Neuron (in vitro differentiated cells): ENCODE measurements around the gene DYNC1H1.
"Not testable (repeated sequence)": the region's sequence is repeated elsewhere in the genome, so short reads cannot be mapped to it uniquely, and the experiment has no call there.

ENCODE experiments used
- H2AFZ ChIP-seq: one replicate; pipeline ENCODE4 v1.6.1; 2013; ENCODE audit warnings: low read depth, mild to moderate bottlenecking, inconsistent platforms, low read length, moderate library complexity
- H3K27me3 ChIP-seq: one replicate; pipeline ENCODE4 v1.6.1; 2013; ENCODE audit warnings: low read length; ENCODE audit not compliant: insufficient read depth
- H3K36me3 ChIP-seq: one replicate; pipeline ENCODE4 v1.6.1; 2013; ENCODE audit warnings: low read length; ENCODE audit not compliant: insufficient read depth
- H3K4me1 ChIP-seq: one replicate; pipeline ENCODE4 v1.6.1; 2013; ENCODE audit warnings: low read length; ENCODE audit not compliant: insufficient read depth
- H3K4me3 ChIP-seq: 2 replicates; pipeline ENCODE4 v1.5.1; 2013; ENCODE audit warnings: mild to moderate bottlenecking, low read length, moderate library complexity
- H3K9me3 ChIP-seq: one replicate; pipeline ENCODE4 v1.6.1; 2013; ENCODE audit warnings: low read length

DYNC1H1 gene

GRCh38 chr14:102081231-102082080 lies 117.1 kb downstream of the DYNC1H1 start:
- no peak overlapping the region for H3K4me3 ChIP-seq
- peaks cover 1% of the 10 kb centered on the region for H3K9me3 ChIP-seq
- no peaks in the 10 kb centered on the region for H3K27me3 ChIP-seq
- H2AFZ ChIP-seq: no peak overlapping the region
- H3K36me3 ChIP-seq: peaks cover 77% of the 10 kb centered on the region
- peaks cover 29% of the 10 kb centered on the region for H3K4me1 ChIP-seq

DNA sequence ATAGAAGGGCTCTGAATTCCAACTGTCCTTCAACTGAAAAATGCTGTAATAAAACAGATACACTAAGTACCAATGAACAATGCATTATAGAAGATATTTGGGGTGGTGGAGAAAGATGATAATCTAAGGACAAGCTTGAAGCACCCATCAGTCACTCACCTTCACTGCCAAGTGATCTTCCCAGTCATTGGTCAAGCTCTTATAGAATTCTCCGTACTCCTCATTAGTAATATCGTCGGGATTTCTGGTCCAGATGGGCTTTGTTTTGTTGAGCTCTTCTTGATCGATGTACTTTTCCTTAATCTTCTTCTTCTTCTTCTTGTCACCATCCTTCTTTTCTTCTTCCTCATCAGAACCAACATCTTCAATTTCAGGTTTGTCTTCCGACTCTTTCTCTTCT lies 120.1 kb downstream of the DYNC1H1 start:
- peaks cover 66% of the 10 kb centered on the region for H3K36me3 ChIP-seq
- H3K9me3 ChIP-seq, H2AFZ ChIP-seq, H3K27me3 ChIP-seq: not testable (repeated sequence)
- H3K4me3 ChIP-seq: peak overlapping the region; percentile 93
- peaks cover 37% of the 10 kb centered on the region for H3K4me1 ChIP-seq

DNA sequence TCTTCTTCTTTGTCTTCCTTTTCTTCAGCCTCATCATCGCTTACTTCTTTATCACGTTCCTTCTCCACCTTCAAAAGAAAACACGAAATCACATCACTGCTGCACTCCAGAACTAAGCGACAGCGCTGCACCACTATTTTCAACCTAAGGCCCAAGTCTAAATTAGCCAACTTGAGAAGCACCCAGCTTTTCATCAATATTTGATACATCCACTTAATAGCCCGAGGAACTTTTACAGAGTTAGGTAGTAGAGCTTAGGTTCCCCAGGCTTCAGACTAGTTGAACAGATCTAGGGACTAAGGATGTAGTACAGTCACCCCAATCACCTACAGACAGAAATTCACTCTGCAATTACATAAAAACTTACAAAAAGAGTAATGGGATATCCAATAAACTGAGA lies 120.6 kb downstream of the DYNC1H1 start:
- Histone ChIP-seq H3K27me3 (no peaks in the 10 kb centered on the region), H3K4me3 (peak overlapping the region; percentile 93), H3K4me1 (peaks cover 37% of the 10 kb centered on the region), H3K36me3 (peaks cover 62% of the 10 kb centered on the region), H3K9me3 (no peaks in the 10 kb centered on the region), H2AFZ (no peak overlapping the region)

DNA sequence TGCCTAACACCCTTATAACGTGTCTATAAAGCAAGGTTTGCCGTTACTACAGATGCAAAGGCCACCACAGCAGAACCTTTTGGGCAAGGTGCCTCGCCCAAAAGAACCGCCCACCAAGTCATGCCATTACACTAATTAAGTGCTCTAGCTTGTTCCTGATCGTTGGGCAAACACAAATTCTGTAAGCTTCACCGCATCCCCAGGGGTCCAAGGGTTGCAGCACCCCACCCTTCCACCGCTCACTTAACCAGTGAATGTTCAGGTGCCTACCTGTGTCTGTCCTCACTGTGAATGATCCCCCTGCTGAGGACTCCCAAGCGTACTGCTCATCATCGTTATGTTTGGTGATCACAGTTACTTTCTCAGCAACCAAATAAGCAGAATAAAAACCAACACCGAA lies 121.1 kb downstream of the DYNC1H1 start:
- Histone ChIP-seq H3K36me3 (peaks cover 56% of the 10 kb centered on the region), H3K27me3 (no peaks in the 10 kb centered on the region), H2AFZ (no peak overlapping the region), H3K4me1 (peaks cover 37% of the 10 kb centered on the region), H3K9me3 (no peaks in the 10 kb centered on the region), H3K4me3 (peak overlapping the region; percentile 93)

- peak overlapping the region; percentile 93 for H3K4me3 ChIP-seq
- H3K36me3 ChIP-seq: peaks cover 50% of the 10 kb centered on the region
- no peaks in the 10 kb centered on the region for H3K9me3 ChIP-seq
- peaks cover 37% of the 10 kb centered on the region for H3K4me1 ChIP-seq
- no peak overlapping the region for H2AFZ ChIP-seq
- H3K27me3 ChIP-seq: no peaks in the 10 kb centered on the region
Observed at GRCh38 chr14:102085948-102086708, 121.8 kb downstream of the DYNC1H1 start.

GRCh38 chr14:102086709-102086971 lies 122.3 kb downstream of the DYNC1H1 start:
- no peak overlapping the region for H2AFZ ChIP-seq
- H3K4me1 ChIP-seq: peaks cover 37% of the 10 kb centered on the region
- H3K27me3 ChIP-seq: no peaks in the 10 kb centered on the region
- peaks cover 45% of the 10 kb centered on the region for H3K36me3 ChIP-seq
- no peaks in the 10 kb centered on the region for H3K9me3 ChIP-seq
- H3K4me3 ChIP-seq: peak overlapping the region; percentile 93

- peaks cover 37% of the 10 kb centered on the region for H3K4me1 ChIP-seq
- H3K9me3 ChIP-seq: no peaks in the 10 kb centered on the region
- H3K4me3 ChIP-seq: peak within 1 kb of the TSS; percentile 93
- H3K27me3 ChIP-seq: no peaks in the 10 kb centered on the region
- peaks cover 39% of the 10 kb centered on the region for H3K36me3 ChIP-seq
- H2AFZ ChIP-seq: peak within 1 kb of the TSS; percentile 90
Observed at GRCh38 chr14:102086972-102087761, 122.8 kb downstream of the DYNC1H1 start, which contains the start of gene HSP90AA1. HSP90AA1 (minus strand) TSS chr14:102087044; CDS start chr14:102086378, 666 bp downstream.

- H3K4me3 ChIP-seq: peak overlapping the region; percentile 93
- peak overlapping the region; percentile 90 for H2AFZ ChIP-seq
- peaks cover 34% of the 10 kb centered on the region for H3K36me3 ChIP-seq
- no peaks in the 10 kb centered on the region for H3K27me3 ChIP-seq
- H3K4me1 ChIP-seq: peaks cover 37% of the 10 kb centered on the region
- no peaks in the 10 kb centered on the region for H3K9me3 ChIP-seq
Observed at GRCh38 chr14:102087762-102088011, 123.3 kb downstream of the DYNC1H1 start.

DNA sequence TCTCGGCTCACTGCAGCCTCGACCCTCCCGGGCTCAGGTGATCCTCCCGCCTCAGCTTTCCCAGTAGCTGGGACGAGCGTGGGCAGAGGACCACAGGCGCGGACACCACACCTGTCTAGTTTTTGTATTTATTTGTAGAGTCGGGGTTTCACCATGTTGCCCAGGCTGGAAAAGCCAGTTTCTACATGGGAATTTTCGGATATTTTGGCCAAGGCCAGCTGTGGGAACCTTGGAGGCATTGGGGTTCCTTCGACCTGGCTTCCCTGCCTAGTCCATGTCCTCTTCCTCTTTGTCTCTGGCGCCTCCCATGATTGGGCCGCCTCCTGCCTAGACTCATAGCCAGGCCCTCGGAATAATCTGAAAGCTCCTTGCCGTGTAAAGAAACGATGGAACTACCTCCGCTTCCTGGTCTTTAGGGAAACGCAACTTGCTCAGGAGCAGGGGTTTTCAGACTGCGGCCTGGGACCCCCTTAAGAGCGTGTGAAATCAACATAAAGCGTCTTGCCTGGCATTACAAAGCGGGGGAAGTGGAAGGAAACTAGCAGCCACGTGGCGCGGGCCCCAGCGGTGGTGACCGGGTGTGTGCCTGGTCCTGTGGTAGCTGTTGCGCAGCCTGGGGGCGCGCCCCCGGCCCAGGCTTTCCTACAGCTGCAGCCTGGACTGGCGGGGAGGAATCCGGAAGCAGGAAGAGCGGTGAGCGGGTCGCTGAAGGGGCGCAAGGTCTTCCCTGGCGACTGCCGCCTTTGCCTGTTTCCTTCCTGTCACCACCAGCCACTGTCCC lies 123.8 kb downstream of the DYNC1H1 start:
- Histone ChIP-seq H3K27me3 (no peaks in the 10 kb centered on the region), H3K9me3 (no peaks in the 10 kb centered on the region), H3K4me1 (peaks cover 34% of the 10 kb centered on the region), H3K4me3 (peak overlapping the region; percentile 93), H3K36me3 (peaks cover 29% of the 10 kb centered on the region), H2AFZ (no peak overlapping the region)

- Histone ChIP-seq H3K4me1 (peaks cover 20% of the 10 kb centered on the region), H3K4me3 (no peak overlapping the region), H3K9me3 (no peaks in the 10 kb centered on the region), H2AFZ (no peak overlapping the region), H3K27me3 (no peaks in the 10 kb centered on the region), H3K36me3 (peaks cover 13% of the 10 kb centered on the region)
Observed at GRCh38 chr14:102089621-102090343, 125.4 kb downstream of the DYNC1H1 start.

DNA sequence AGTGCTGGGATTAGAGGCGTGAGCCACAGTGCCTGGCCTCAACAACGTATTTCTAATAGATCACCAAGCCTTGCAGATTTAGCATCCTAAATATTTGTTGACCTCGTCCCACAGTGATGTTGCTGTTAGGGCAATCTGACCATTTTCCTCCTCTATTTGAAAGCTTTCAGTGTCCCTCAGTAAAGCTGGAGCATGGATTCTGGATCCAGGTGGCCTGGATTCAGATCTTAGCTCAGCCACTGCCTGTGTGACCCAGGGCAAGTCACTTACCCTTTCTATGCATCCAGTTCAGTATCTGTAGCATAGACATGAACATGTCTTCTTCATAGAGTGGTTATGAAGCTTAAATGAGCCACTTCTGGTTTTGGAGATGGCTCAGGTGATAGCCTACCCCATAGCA lies 126.3 kb downstream of the DYNC1H1 start:
- H3K9me3 ChIP-seq: no peaks in the 10 kb centered on the region
- peaks cover 4% of the 10 kb centered on the region for H3K36me3 ChIP-seq
- H3K27me3 ChIP-seq: no peaks in the 10 kb centered on the region
- H3K4me3 ChIP-seq: no peak overlapping the region
- H2AFZ ChIP-seq: no peak overlapping the region
- peaks cover 17% of the 10 kb centered on the region for H3K4me1 ChIP-seq

DNA sequence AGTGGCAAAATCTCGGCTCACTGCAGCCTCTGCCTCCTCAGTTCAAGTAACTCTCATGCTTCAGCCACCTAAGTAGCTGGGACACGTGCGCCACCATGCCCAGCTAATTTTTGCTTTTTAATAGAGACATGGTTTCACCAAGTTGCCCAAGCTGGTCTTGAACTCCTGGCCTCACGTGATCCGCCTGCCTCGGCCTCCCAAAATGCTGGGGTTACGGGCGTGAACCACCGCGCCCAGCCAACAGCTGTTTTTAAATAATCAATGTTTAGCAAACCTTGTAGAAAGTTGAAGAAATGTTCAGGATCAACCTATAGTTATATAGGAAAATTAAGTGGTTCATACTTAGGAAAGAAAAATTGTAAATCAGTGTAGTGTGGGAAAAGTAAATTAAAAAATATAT lies 128.4 kb downstream of the DYNC1H1 start:
- peaks cover 20% of the 10 kb centered on the region for H3K4me1 ChIP-seq
- H3K9me3 ChIP-seq: no peaks in the 10 kb centered on the region
- H3K4me3 ChIP-seq: no peak overlapping the region
- H2AFZ ChIP-seq: no peak overlapping the region
- H3K27me3 ChIP-seq: no peaks in the 10 kb centered on the region
- H3K36me3 ChIP-seq: no peaks in the 10 kb centered on the region
